A549 (cell line): ENCODE data around the gene KCNMA1. TPM values are rescaled to one million over a fixed set of nuclear protein-coding genes. Genes with fewer than 3 reads are reported as not detected.

Experiments
- ATAC-seq, 2 experiments: fragments of 200-7000 bp in 1 of 2; fragments of >200 bp in 1 of 2; cut with Nextera tagmentation in 1 of 2; cut with Tn5 transposase in 1 of 2; 3 replicates each; pipeline versions ENCODE4 v1.8.0 to v1.9.1; 2018 to 2020; ENCODE audit warnings: mild to moderate bottlenecking in 1 of 2, moderate library complexity in 1 of 2
- CTCF ChIA-PET: fragments of 300-600 bp; sonication (Branson Sonifier 250); formaldehyde crosslinking; extraction: SDS; loops from one replicate; lab custom pipeline; 2021; ENCODE audit warnings: antibody characterized with exemption, inconsistent platforms; lab: Yijun Ruan, JAX
- POLR2A ChIA-PET: fragments of 350-600 bp; formaldehyde crosslinking; extraction: SDS; loops from one replicate; lab custom pipeline; 2021; ENCODE audit warnings: antibody characterized with exemption, inconsistent platforms; lab: Yijun Ruan, JAX
- DNase-seq, 2 experiments: peaks; one replicate each; pipeline versions ENCODE4 v3.0.0 to v3.0.0-alpha.2; 2011 to 2016; ENCODE audit warnings: low read depth in 1 of 2, low spot score in 1 of 2
- FAIRE-seq: peaks from 2 replicates; lab custom pipeline; 2011; peaks lifted over from hg19 to GRCh38; lab: Jason Lieb, UNC
- H3K27ac ChIP-seq, 2 experiments: fragments of >200 bp; sonication (Bioruptor Twin); formaldehyde crosslinking; 3 replicates each; pipeline ENCODE4 v1.5.1; 2016 to 2017
- H3K4me1 ChIP-seq: fragments of >200 bp; sonication (Bioruptor Twin); formaldehyde crosslinking; 3 replicates; pipeline ENCODE4 v1.6.1; 2016
- H3K4me2 ChIP-seq: fragments of >200 bp; sonication (Bioruptor Twin); formaldehyde crosslinking; 3 replicates; pipeline ENCODE4 v1.6.1; 2016
- H3K4me3 ChIP-seq: fragments of >200 bp; sonication (Bioruptor Twin); formaldehyde crosslinking; 3 replicates; pipeline ENCODE4 v1.5.1; 2016
- H3K9me3 ChIP-seq: fragments of >200 bp; sonication (Bioruptor Twin); formaldehyde crosslinking; 3 replicates; pipeline ENCODE4 v1.6.1; 2016
- BHLHE40 ChIP-seq: IDR thresholded peaks from 2 replicates; pipeline ENCODE4 v1.6.1; 2012; ENCODE audit warnings: low read depth, low read length, inconsistent platforms
- CBX2 ChIP-seq: fragments of 200-600 bp; sonication (generic); IDR thresholded peaks from 2 replicates; pipeline ENCODE4 v1.6.1; 2016; ENCODE audit warnings: low read depth, mild to moderate bottlenecking, borderline replicate concordance
- CEBPB ChIP-seq, 2 experiments: fragments of >200 bp in 1 of 2; sonication (Bioruptor Twin) in 1 of 2; formaldehyde crosslinking in 1 of 2; IDR thresholded peaks; 2 replicates each; pipeline ENCODE4 v1.6.1; 2012 to 2016
- EP300 ChIP-seq, 2 experiments: fragments of >200 bp; sonication (Bioruptor Twin); formaldehyde crosslinking; IDR thresholded peaks; 2 replicates in 1 of 2; 3 replicates in 1 of 2; pipeline ENCODE4 v1.6.1; 2016 to 2017
- FOXS1 ChIP-seq: fragments of 250-450 bp; sonication (Bioruptor Pico); IDR thresholded peaks from 2 replicates; pipeline ENCODE4 v1.5.0; 2020; ENCODE audit warnings: mild to moderate bottlenecking, moderate library complexity
- GATA3 ChIP-seq: IDR thresholded peaks from 2 replicates; pipeline ENCODE4 v1.6.1; 2012; ENCODE audit warnings: borderline replicate concordance
- HES2 ChIP-seq: fragments of >200 bp; sonication (Bioruptor Twin); formaldehyde crosslinking; IDR thresholded peaks from 2 replicates; pipeline ENCODE4 v1.6.1; 2016
- HOXB13 ChIP-seq: fragments of 250-450 bp; sonication (Bioruptor Pico); IDR thresholded peaks from 2 replicates; pipeline ENCODE4 v1.5.0; 2020; ENCODE audit warnings: low read depth, mild to moderate bottlenecking, moderate library complexity
- JUNB ChIP-seq: fragments of >200 bp; sonication (Bioruptor Twin); formaldehyde crosslinking; IDR thresholded peaks from 2 replicates; pipeline ENCODE4 v1.6.1; 2016
- KDM1A ChIP-seq: fragments of 200-600 bp; sonication (generic); IDR thresholded peaks from 2 replicates; pipeline ENCODE4 v1.6.1; 2016; ENCODE audit warnings: low read depth, mild to moderate bottlenecking
- KDM5A ChIP-seq: fragments of 200-600 bp; sonication (generic); IDR thresholded peaks from 2 replicates; pipeline ENCODE4 v1.6.1; 2016; ENCODE audit warnings: antibody characterized with exemption, mild to moderate bottlenecking
- MYC ChIP-seq: IDR thresholded peaks from 2 replicates; pipeline ENCODE4 v1.6.1; 2012; ENCODE audit warnings: mild to moderate bottlenecking, inconsistent platforms, low read length, improper control_type of control experiment, borderline replicate concordance
- NFE2L2 ChIP-seq: fragments of 150-350 bp; conservative IDR thresholded peaks from 2 replicates; pipeline ENCODE4 v1.6.1; 2014; ENCODE audit warnings: low read length
- PBX3 ChIP-seq: IDR thresholded peaks from 2 replicates; pipeline ENCODE4 v1.6.1; 2012
- PHF8 ChIP-seq: fragments of 200-600 bp; sonication (generic); IDR thresholded peaks from 2 replicates; pipeline ENCODE4 v1.6.1; 2016; ENCODE audit warnings: low read depth, mild to moderate bottlenecking, antibody characterized with exemption, moderate library complexity, borderline replicate concordance
- POLR2AphosphoS2 ChIP-seq: conservative IDR thresholded peaks from 2 replicates; pipeline ENCODE4 v1.6.1; 2012; ENCODE audit warnings: low read length, improper control_type of control experiment, inconsistent platforms
- RCOR1 ChIP-seq: fragments of 150-350 bp; IDR thresholded peaks from 2 replicates; pipeline ENCODE4 v1.6.1; 2014; ENCODE audit warnings: antibody characterized with exemption, low read length, low read depth
- REST ChIP-seq: fragments of 200-600 bp; sonication (generic); IDR thresholded peaks from 2 replicates; pipeline ENCODE4 v1.6.1; 2016; ENCODE audit warnings: antibody characterized with exemption, mild to moderate bottlenecking, moderate library complexity
- RNF2 ChIP-seq: fragments of 200-600 bp; sonication (generic); IDR thresholded peaks from 2 replicates; pipeline ENCODE4 v1.6.1; 2016; ENCODE audit warnings: low read depth, mild to moderate bottlenecking, antibody characterized with exemption, moderate library complexity, borderline replicate concordance
- SMC3 ChIP-seq: fragments of >200 bp; sonication (Bioruptor Twin); formaldehyde crosslinking; IDR thresholded peaks from 3 replicates; pipeline ENCODE4 v1.6.1; 2018; ENCODE audit warnings: inconsistent platforms
- TP53 ChIP-seq: fragments of 250-450 bp; sonication (Bioruptor Pico); IDR thresholded peaks from 2 replicates; pipeline ENCODE4 v1.5.0; 2021; ENCODE audit warnings: mild to moderate bottlenecking, moderate library complexity
- ZC3H11A ChIP-seq: fragments of 450-650 bp; IDR thresholded peaks from 2 replicates; pipeline ENCODE4 v1.6.1; 2014; ENCODE audit warnings: antibody characterized with exemption, mild to moderate bottlenecking
- WGBS: methylation state at CpG from one replicate; pipeline ENCODE4 v1.1.6; 2017; ENCODE audit errors: missing lambda C conversion rate; 5-methylcytosine and 5-hydroxymethylcytosine counted together
- polyA plus RNA-seq, 4 experiments: library from polyadenylated mRNA; depleted of rRNA in 3 of 4; stranded (reverse); fragments of >200 nt; fragmentation: RNase III in 1 of 4; extraction: RNeasy Plus Mini Kit Qiagen cat#74134 plus additional on column Dnase treatment in 1 of 4; gene quantifications; 2 replicates in 3 of 4; 3 replicates in 1 of 4; pipeline ENCODE4 v1.2.3, GENCODE V29; 2011 to 2017
- TF ChIP-seq, protein P1 (sequence below): fragments of 150-350 bp; IDR thresholded peaks from 2 replicates; pipeline ENCODE4 v1.6.1; 2014; ENCODE audit warnings: low read depth, mild to moderate bottlenecking, low read length
- TF ChIP-seq, protein P2 (sequence below): fragments of 250-450 bp; sonication (Bioruptor Pico); IDR thresholded peaks from 2 replicates; pipeline ENCODE4 v1.5.0; 2021; ENCODE audit warnings: mild to moderate bottlenecking, moderate library complexity, borderline replicate concordance
- TF ChIP-seq, protein P3 (sequence below): IDR thresholded peaks from 2 replicates; pipeline ENCODE4 v1.6.1; 2012; ENCODE audit warnings: low read depth, borderline replicate concordance

The KCNMA1 gene
- polyA plus RNA-seq, 2 of the 4 experiments (the other 2 are of a cell fraction) = 14.9 to 30.6 TPM

GRCh38 chr10:77264107-77264506 is 373.5 kb downstream of the KCNMA1 start:
- FAIRE-seq = no peak
- CTCF ChIA-PET = interaction anchor here (1.3 kb wide), 1 partner anchor 377 kb away, joined by 3 read pairs; no protein-coding TSS in a partner anchor
- WGBS = 90% methylated on average over 4 of the region's 4 CpGs
- no peaks in the 10 kb centered on the region for H3K4me1 ChIP-seq
- no peaks in the 10 kb centered on the region for H3K9me3 ChIP-seq
- ATAC-seq = no peak
- no peak overlapping the region for H3K4me2 ChIP-seq
- TF ChIP-seq POLR2AphosphoS2 (no peak), PHF8 (no peak), EP300 (IDR thresholded peaks at IDR 0.05) (no peak), ZC3H11A (no peak), JUNB (no peak), TP53 (no peak), HES2 (no peak), CEBPB (IDR thresholded peaks at IDR 0.05) (no peak), GATA3 (no peak), PBX3 (no peak), REST (no peak), KDM5A (no peak), CBX2 (no peak)
- TF ChIP-seq, protein P1, sequence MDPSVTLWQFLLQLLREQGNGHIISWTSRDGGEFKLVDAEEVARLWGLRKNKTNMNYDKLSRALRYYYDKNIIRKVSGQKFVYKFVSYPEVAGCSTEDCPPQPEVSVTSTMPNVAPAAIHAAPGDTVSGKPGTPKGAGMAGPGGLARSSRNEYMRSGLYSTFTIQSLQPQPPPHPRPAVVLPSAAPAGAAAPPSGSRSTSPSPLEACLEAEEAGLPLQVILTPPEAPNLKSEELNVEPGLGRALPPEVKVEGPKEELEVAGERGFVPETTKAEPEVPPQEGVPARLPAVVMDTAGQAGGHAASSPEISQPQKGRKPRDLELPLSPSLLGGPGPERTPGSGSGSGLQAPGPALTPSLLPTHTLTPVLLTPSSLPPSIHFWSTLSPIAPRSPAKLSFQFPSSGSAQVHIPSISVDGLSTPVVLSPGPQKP = no peak
- TF ChIP-seq, protein P2, sequence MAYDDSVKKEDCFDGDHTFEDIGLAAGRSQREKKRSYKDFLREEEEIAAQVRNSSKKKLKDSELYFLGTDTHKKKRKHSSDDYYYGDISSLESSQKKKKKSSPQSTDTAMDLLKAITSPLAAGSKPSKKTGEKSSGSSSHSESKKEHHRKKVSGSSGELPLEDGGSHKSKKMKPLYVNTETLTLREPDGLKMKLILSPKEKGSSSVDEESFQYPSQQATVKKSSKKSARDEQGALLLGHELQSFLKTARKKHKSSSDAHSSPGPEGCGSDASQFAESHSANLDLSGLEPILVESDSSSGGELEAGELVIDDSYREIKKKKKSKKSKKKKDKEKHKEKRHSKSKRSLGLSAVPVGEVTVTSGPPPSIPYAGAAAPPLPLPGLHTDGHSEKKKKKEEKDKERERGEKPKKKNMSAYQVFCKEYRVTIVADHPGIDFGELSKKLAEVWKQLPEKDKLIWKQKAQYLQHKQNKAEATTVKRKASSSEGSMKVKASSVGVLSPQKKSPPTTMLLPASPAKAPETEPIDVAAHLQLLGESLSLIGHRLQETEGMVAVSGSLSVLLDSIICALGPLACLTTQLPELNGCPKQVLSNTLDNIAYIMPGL = no peak
- TF ChIP-seq, protein P3, sequence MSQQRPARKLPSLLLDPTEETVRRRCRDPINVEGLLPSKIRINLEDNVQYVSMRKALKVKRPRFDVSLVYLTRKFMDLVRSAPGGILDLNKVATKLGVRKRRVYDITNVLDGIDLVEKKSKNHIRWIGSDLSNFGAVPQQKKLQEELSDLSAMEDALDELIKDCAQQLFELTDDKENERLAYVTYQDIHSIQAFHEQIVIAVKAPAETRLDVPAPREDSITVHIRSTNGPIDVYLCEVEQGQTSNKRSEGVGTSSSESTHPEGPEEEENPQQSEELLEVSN = no peak
- POLR2A ChIA-PET = no interaction called here
- no peak for DNase-seq
- H3K4me3 ChIP-seq = no peak overlapping the region
- no peak overlapping the region for H3K27ac ChIP-seq

- no peak for ATAC-seq
- 47% methylated on average over 4 of the region's 4 CpGs for WGBS
These were observed 373.9 kb downstream of the KCNMA1 start for GRCh38 chr10:77263700-77264099.

More at GRCh38 chr10:77263700-77264099, 373.9 kb downstream of the KCNMA1 start:
- H3K4me3 ChIP-seq = no peak overlapping the region
- H3K9me3 ChIP-seq = no peaks in the 10 kb centered on the region
- POLR2A ChIA-PET = no interaction called here
- H3K27ac ChIP-seq = no peak overlapping the region
- DNase-seq = no peak
- no peak for FAIRE-seq
- CTCF ChIA-PET = interaction anchor here (0.6 to 1.3 kb wide), 2 partner anchors 279 to 378 kb away, joined by 3 read pairs; no protein-coding TSS in a partner anchor
- H3K4me1 ChIP-seq = no peaks in the 10 kb centered on the region
- TF ChIP-seq JUNB (no peak), FOXS1 (CRISPR knock-in tag) (no peak), BHLHE40 (no peak), SMC3 (no peak), KDM1A (no peak), MYC (no peak), RCOR1 (no peak), NFE2L2 (no peak), REST (no peak), RNF2 (no peak), HOXB13 (no peak)
- no peak overlapping the region for H3K4me2 ChIP-seq
